PC-9 (cell line): Measurements from ENCODE around the gene PIGO. TPM values are rescaled to one million over a fixed set of nuclear protein-coding genes. Genes with fewer than 3 reads are reported as not detected.
A peak's percentile ranks its signal among the peaks of the same experiment; 100 is the strongest.

Experiments used
- BruUV-seq: library from RNA; stranded (reverse); fragments of 400-500 nt; replicated peaks from 2 replicates; lab custom pipeline; 2021; lab: Mats Ljungman, UMichigan
- CTCF ChIA-PET: fragments of 300-600 bp; sonication (Branson Sonifier 250); formaldehyde crosslinking; loops from one replicate; lab custom pipeline; 2022; ENCODE audit warnings: antibody characterized with exemption; lab: Charles Lee
- POLR2A ChIA-PET: fragments of 300-600 bp; sonication (Branson Sonifier 250); formaldehyde crosslinking; loops from one replicate; lab custom pipeline; 2022; ENCODE audit warnings: antibody characterized with exemption; ENCODE audit not compliant: unreplicated experiment; lab: Charles Lee
- DNase-seq, 2 experiments: peaks; one replicate each; pipeline versions ENCODE4 v3.0.0 to v3.0.0-alpha.2; 2015 to 2022; ENCODE audit warnings: mixed read lengths in 1 of 2
- H2AFZ ChIP-seq: fragments of 200-600 bp; sonication (generic); 2 replicates; pipeline ENCODE4 v1.8.1; 2017; ENCODE audit warnings: antibody characterized with exemption
- H3F3A ChIP-seq: fragments of 200-600 bp; sonication (generic); 2 replicates; pipeline ENCODE4 v1.8.1; 2017; ENCODE audit warnings: antibody characterized with exemption, mild to moderate bottlenecking, low read depth; ENCODE audit not compliant: insufficient read depth
- H3K27ac ChIP-seq: fragments of 200-600 bp; sonication (generic); 2 replicates; pipeline ENCODE4 v1.6.1; 2016; ENCODE audit warnings: mixed run types
- H3K27me3 ChIP-seq: fragments of 200-600 bp; sonication (generic); 2 replicates; pipeline ENCODE4 v1.6.1; 2016; ENCODE audit warnings: low read depth, mixed run types; ENCODE audit not compliant: insufficient read depth
- H3K36me3 ChIP-seq: fragments of 200-600 bp; sonication (generic); 2 replicates; pipeline ENCODE4 v1.6.1; 2016; ENCODE audit warnings: low read depth, mixed run types
- H3K4me1 ChIP-seq: fragments of 200-600 bp; sonication (generic); replicated peaks from 2 replicates; pipeline ENCODE4 v1.6.1; 2016; ENCODE audit warnings: mixed run types; ENCODE audit not compliant: insufficient read depth
- H3K4me2 ChIP-seq: fragments of 200-600 bp; sonication (generic); 2 replicates; pipeline ENCODE4 v1.6.1; 2017; ENCODE audit warnings: mixed run types
- H3K4me3 ChIP-seq: fragments of 200-600 bp; sonication (generic); 2 replicates; pipeline ENCODE4 v1.6.1; 2016; ENCODE audit warnings: mixed run types
- H3K79me2 ChIP-seq: fragments of 200-600 bp; sonication (generic); 2 replicates; pipeline ENCODE4 v1.6.1; 2017; ENCODE audit warnings: low read depth, mixed run types
- H3K9me2 ChIP-seq: fragments of 200-600 bp; sonication (generic); 2 replicates; pipeline ENCODE4 v1.8.1; 2017; ENCODE audit warnings: mild to moderate bottlenecking; ENCODE audit not compliant: insufficient read depth
- H3K9me3 ChIP-seq: fragments of 200-600 bp; sonication (generic); 2 replicates; pipeline ENCODE4 v1.8.1; 2016; ENCODE audit warnings: low read depth; ENCODE audit not compliant: insufficient read depth
- H4K20me1 ChIP-seq: fragments of 200-600 bp; sonication (generic); 2 replicates; pipeline ENCODE4 v1.8.1; 2017; ENCODE audit not compliant: insufficient read depth
- CTCF ChIP-seq: fragments of 200-600 bp; sonication (generic); conservative IDR thresholded peaks from 2 replicates; pipeline ENCODE4 v1.6.1; 2017; ENCODE audit warnings: mixed run types, antibody characterized with exemption, mild to moderate bottlenecking, moderate library complexity
- EZH2 ChIP-seq: fragments of 200-600 bp; sonication (generic); IDR thresholded peaks from 2 replicates; pipeline ENCODE4 v1.8.0; 2017; ENCODE audit warnings: antibody characterized with exemption, low read depth
- intact Hi-C: fragments of 100-400 bp; cut with micrococcal nuclease; formaldehyde crosslinking; loops from one replicate; pipeline ENCODE4 v1.10.0; 2022; ENCODE audit not compliant: unreplicated experiment
- total RNA-seq: library from RNA; stranded (reverse); gene quantifications from 2 replicates; pipeline ENCODE4 v1.2.3, GENCODE V29; 2021

Gene PIGO
- total RNA-seq, 1 experiment from 2014 or later: 20.3 TPM

GRCh38 chr9:35085078-35085477 lies 11.3 kb downstream of the PIGO start:
- intact Hi-C loops: no loop called here
- CTCF ChIA-PET: no interaction called here
- BruUV-seq: no TSS peak

GRCh38 chr9:35079426-35080341 lies 16.7 kb downstream of the PIGO start, which contains the start of gene FANCG:
Gene FANCG (minus strand): TSS chr9:35079942. CDS start chr9:35079524, 418 bp downstream.
- BruUV-seq: no TSS peak
- H3K4me3 ChIP-seq: peak within 1 kb of the TSS; percentile 84
- H3K79me2 ChIP-seq: peaks cover 18% of the 10 kb centered on the region
- peak within 1 kb of the TSS; percentile 62 for H3K27ac ChIP-seq
- no peaks in the 10 kb centered on the region for H3K4me1 ChIP-seq
- peak within 1 kb of the TSS; percentile 90 for H3K4me2 ChIP-seq
- H2AFZ ChIP-seq: peak within 1 kb of the TSS; percentile 76
- H3K27me3 ChIP-seq: no peaks in the 10 kb centered on the region
- CTCF ChIA-PET: interaction anchor here (0.6 to 1.0 kb wide), 2 partner anchors 17 to 398 kb away, joined by 3 to 5 read pairs; partner anchors contain the start of gene PIGO
- POLR2A ChIA-PET: interaction anchor here (0.5 to 0.7 kb wide), 5 partner anchors 13 to 64 kb away, joined by 3 to 4 read pairs (median 3); partner anchors contain the start of gene ATOSB
- DNase-seq: peak; percentile 77 to 80
- intact Hi-C loops: no loop called here
- no peaks in the 10 kb centered on the region for H4K20me1 ChIP-seq
- H3K9me2 ChIP-seq: no peaks in the 10 kb centered on the region
- no peaks in the 10 kb centered on the region for H3K36me3 ChIP-seq
- TF ChIP-seq CTCF: no peak
- no peak for TF ChIP-seq EZH2
- H3F3A ChIP-seq: peaks cover 15% of the 10 kb centered on the region; the same call in 1 of the 2 replicates
- no peaks in the 10 kb centered on the region for H3K9me3 ChIP-seq

More at GRCh38 chr9:35085078-35085477, 11.3 kb downstream of the PIGO start:
- Histone ChIP-seq H3K27me3 (no peaks in the 10 kb centered on the region), H3K4me1 (no peaks in the 10 kb centered on the region), H3K27ac (no peak overlapping the region), H3K36me3 (no peaks in the 10 kb centered on the region), H4K20me1 (no peaks in the 10 kb centered on the region), H2AFZ (no peak overlapping the region), H3K4me2 (no peak overlapping the region), H3K4me3 (no peak overlapping the region), H3F3A (peaks cover 14% of the 10 kb centered on the region; the same call in 1 of the 2 replicates), H3K9me2 (no peaks in the 10 kb centered on the region), H3K79me2 (no peaks in the 10 kb centered on the region), H3K9me3 (no peaks in the 10 kb centered on the region)
- no peak for TF ChIP-seq EZH2
- no peak for TF ChIP-seq CTCF
- DNase-seq: no peak
- POLR2A ChIA-PET: no interaction called here

GRCh38 chr9:35079041-35079425 lies 17.4 kb downstream of the PIGO start:
- H3K4me1 ChIP-seq: no peaks in the 10 kb centered on the region
- peak overlapping the region; percentile 62; the same call in 1 of the 2 replicates for H3K27ac ChIP-seq
- H3F3A ChIP-seq: peaks cover 15% of the 10 kb centered on the region; the same call in 1 of the 2 replicates
- H3K79me2 ChIP-seq: peaks cover 18% of the 10 kb centered on the region
- peak overlapping the region; percentile 90 for H3K4me2 ChIP-seq
- TF ChIP-seq EZH2: no peak
- TF ChIP-seq CTCF: no peak
- no peaks in the 10 kb centered on the region for H3K27me3 ChIP-seq
- H2AFZ ChIP-seq: peak overlapping the region; percentile 76
- no peaks in the 10 kb centered on the region for H3K9me3 ChIP-seq
- TSS peak; percentile 28 for BruUV-seq
- ChIA-PET CTCF (no interaction called here), POLR2A (interaction anchor here (0.5 to 0.7 kb wide), 3 partner anchors 24 to 64 kb away, joined by 3 to 4 read pairs (median 3); partner anchors contain the start of gene ATOSB)
- peak overlapping the region; percentile 84 for H3K4me3 ChIP-seq
- intact Hi-C loops: no loop called here
- no peaks in the 10 kb centered on the region for H4K20me1 ChIP-seq
- no peaks in the 10 kb centered on the region for H3K36me3 ChIP-seq
- no peaks in the 10 kb centered on the region for H3K9me2 ChIP-seq
- peak in 1 of 2 experiments; percentile 1 for DNase-seq
